ENCODE data around the gene OR4M1. TPM values are rescaled to one million over a fixed set of nuclear protein-coding genes. Genes with fewer than 3 reads are reported as not detected.
"Not testable (repeated sequence)": the region's sequence is repeated elsewhere in the genome, so short reads cannot be mapped to it uniquely, and the experiment has no call there.

OR4M1 gene
- total RNA-seq, 1 experiment from 2014 or later, result not detected

DNA sequence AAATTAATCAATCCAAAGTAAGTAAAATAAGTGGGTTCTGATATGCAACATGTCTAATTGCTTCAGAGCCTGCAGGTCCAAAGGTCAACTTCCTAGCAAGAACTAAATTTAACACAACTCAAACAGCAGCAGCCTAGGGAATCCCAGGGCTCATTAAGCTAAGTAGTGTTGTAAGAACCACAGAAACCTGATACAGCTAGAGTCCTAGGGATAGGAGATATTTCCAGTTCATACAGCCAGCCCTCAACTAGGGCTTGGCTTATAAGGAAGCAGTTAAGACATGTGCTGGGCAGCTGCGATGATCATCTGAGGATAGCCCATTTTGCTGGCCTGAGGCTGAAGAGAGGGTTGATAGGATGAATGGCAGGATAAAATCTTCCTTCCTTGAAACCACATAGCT, 30.0 kb upstream of the OR4M1 start, which contains the start of gene OR4Q3:
OR4Q3 (plus strand) TSS at position 316 of the 400 bp plus-strand sequence.
- Histone ChIP-seq H3K27me3 (replicated peaks; ENCODE audit: insufficient read depth, low read depth, low read length, poor library complexity) (no peaks in the 10 kb centered on the region), H3K4me1 (ENCODE audit: insufficient read depth, low read length, poor library complexity, severe bottlenecking) (no peaks in the 10 kb centered on the region), H3K27ac (ENCODE audit: low read depth, low read length, poor library complexity, severe bottlenecking) (no peak within 1 kb of the TSS), H3K4me3 (ENCODE audit: low read depth, low read length, poor library complexity, severe bottlenecking) (no peak within 1 kb of the TSS), H3K9me3 (ENCODE audit: low read depth, low read length, poor library complexity, severe bottlenecking) (peaks cover 10% of the 10 kb centered on the region), H3K36me3 (ENCODE audit: insufficient read depth, low read length, poor library complexity, severe bottlenecking) (no peaks in the 10 kb centered on the region)
- ChIA-PET CTCF (no interaction called here), POLR2A (ENCODE audit: low non-redundant PET) (no interaction called here)
- no TSS peak for BruUV-seq (replicated peaks)
- intact Hi-C loops (cut with micrococcal nuclease; ENCODE audit: unreplicated experiment), result no loop called here
- DNase-seq (ENCODE audit: low spot score), result no peak
- TF ChIP-seq, protein P1, sequence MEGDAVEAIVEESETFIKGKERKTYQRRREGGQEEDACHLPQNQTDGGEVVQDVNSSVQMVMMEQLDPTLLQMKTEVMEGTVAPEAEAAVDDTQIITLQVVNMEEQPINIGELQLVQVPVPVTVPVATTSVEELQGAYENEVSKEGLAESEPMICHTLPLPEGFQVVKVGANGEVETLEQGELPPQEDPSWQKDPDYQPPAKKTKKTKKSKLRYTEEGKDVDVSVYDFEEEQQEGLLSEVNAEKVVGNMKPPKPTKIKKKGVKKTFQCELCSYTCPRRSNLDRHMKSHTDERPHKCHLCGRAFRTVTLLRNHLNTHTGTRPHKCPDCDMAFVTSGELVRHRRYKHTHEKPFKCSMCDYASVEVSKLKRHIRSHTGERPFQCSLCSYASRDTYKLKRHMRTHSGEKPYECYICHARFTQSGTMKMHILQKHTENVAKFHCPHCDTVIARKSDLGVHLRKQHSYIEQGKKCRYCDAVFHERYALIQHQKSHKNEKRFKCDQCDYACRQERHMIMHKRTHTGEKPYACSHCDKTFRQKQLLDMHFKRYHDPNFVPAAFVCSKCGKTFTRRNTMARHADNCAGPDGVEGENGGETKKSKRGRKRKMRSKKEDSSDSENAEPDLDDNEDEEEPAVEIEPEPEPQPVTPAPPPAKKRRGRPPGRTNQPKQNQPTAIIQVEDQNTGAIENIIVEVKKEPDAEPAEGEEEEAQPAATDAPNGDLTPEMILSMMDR (conservative IDR thresholded peaks at IDR 0.05; ENCODE audit: low read depth, low read length), result no peak
- no peak for TF ChIP-seq EZH2 (IDR thresholded peaks at IDR 0.05; ENCODE audit: borderline replicate concordance, low read depth, low read length, poor library complexity, severe bottlenecking)

DNA sequence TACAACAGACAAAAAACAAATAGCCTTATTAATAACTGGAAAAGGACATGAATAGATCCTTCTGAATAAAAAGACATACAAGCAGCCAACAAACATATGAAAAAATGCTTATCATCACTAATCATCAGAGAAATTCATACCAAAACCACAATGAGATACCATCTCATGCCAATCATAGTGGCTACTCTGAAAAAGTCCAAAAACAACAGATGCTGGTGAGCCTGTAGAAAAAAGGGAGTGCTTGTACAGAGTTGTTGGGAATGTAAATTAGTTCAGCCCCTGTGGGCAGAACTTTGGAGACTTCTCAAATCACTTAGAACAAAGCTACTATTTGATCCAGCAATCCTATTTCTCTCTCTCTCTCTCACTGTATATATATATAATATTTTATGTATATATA, 21.0 kb upstream of the OR4M1 start:
- DNase-seq (ENCODE audit: low spot score); intact Hi-C loops (cut with micrococcal nuclease; ENCODE audit: unreplicated experiment); H3K27ac ChIP-seq (ENCODE audit: low read depth, low read length, poor library complexity, severe bottlenecking); POLR2A ChIA-PET (ENCODE audit: low non-redundant PET); BruUV-seq (replicated peaks); H3K4me1 ChIP-seq (ENCODE audit: insufficient read depth, low read length, poor library complexity, severe bottlenecking); H3K4me3 ChIP-seq (ENCODE audit: low read depth, low read length, poor library complexity, severe bottlenecking); H3K36me3 ChIP-seq (ENCODE audit: insufficient read depth, low read length, poor library complexity, severe bottlenecking); CTCF ChIA-PET; H3K27me3 ChIP-seq (replicated peaks; ENCODE audit: insufficient read depth, low read depth, low read length, poor library complexity): not testable (repeated sequence)
- peaks cover 15% of the 10 kb centered on the region for H3K9me3 ChIP-seq (ENCODE audit: low read depth, low read length, poor library complexity, severe bottlenecking)

DNA sequence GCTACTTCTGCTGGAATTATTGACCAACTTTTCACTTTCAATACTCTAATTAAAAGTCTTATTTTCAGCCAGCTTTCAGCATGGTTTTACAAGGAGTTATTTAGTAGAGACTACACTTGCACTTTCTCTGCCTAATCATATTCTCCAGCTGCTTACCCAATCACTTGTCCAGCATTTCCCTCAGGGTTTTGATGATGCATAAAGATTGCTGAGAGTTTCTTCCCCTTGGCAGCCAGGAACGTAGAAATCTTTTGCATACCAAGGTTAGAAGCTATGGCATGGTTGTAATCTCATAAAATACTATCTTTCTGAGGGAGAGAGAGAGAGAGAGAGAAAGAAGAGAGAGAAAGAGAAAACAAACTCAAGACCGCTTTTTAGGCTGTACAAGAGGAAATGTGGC, 19.1 kb upstream of the OR4M1 start:
- Histone ChIP-seq H3K36me3 (ENCODE audit: insufficient read depth, low read length, poor library complexity, severe bottlenecking) (no peaks in the 10 kb centered on the region), H3K27me3 (replicated peaks; ENCODE audit: insufficient read depth, low read depth, low read length, poor library complexity) (no peaks in the 10 kb centered on the region), H3K4me3 (ENCODE audit: low read depth, low read length, poor library complexity, severe bottlenecking) (no peak overlapping the region), H3K9me3 (ENCODE audit: low read depth, low read length, poor library complexity, severe bottlenecking) (peaks cover 15% of the 10 kb centered on the region), H3K4me1 (ENCODE audit: insufficient read depth, low read length, poor library complexity, severe bottlenecking) (no peaks in the 10 kb centered on the region), H3K27ac (ENCODE audit: low read depth, low read length, poor library complexity, severe bottlenecking) (no peak overlapping the region)
- no TSS peak for BruUV-seq (replicated peaks)
- TF ChIP-seq, protein P1 (conservative IDR thresholded peaks at IDR 0.05; ENCODE audit: low read depth, low read length), result no peak
- no peak for TF ChIP-seq EZH2 (IDR thresholded peaks at IDR 0.05; ENCODE audit: borderline replicate concordance, low read depth, low read length, poor library complexity, severe bottlenecking)
- DNase-seq (ENCODE audit: low spot score), result no peak
- intact Hi-C loops (cut with micrococcal nuclease; ENCODE audit: unreplicated experiment), result no loop called here
- ChIA-PET POLR2A (ENCODE audit: low non-redundant PET) (no interaction called here), CTCF (no interaction called here)

DNA sequence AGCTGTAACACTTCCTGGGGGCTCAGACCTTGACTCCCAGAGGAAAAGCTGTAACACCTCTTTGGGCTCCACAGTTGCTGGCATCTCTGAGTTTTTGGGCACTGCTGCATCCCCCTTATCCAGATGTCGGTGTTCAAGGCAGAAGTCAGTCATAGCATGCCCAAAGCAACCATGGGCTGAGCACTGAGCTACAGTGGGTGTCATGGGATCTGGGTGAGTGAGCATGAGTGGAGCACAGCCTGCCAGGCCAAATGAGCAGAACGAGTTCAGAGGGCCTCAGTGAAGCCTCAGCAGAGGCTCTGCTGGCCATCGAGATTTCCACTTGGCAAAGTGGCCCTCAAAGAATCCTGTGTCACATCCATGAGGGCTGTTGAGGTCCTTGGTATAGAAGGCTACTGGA, 1.8 kb upstream of the OR4M1 start:
- H3K4me1 ChIP-seq (ENCODE audit: insufficient read depth, low read length, poor library complexity, severe bottlenecking); H3K27ac ChIP-seq (ENCODE audit: low read depth, low read length, poor library complexity, severe bottlenecking); H3K27me3 ChIP-seq (replicated peaks; ENCODE audit: insufficient read depth, low read depth, low read length, poor library complexity); BruUV-seq (replicated peaks); CTCF ChIA-PET; POLR2A ChIA-PET (ENCODE audit: low non-redundant PET); intact Hi-C loops (cut with micrococcal nuclease; ENCODE audit: unreplicated experiment); H3K36me3 ChIP-seq (ENCODE audit: insufficient read depth, low read length, poor library complexity, severe bottlenecking); DNase-seq (ENCODE audit: low spot score); H3K4me3 ChIP-seq (ENCODE audit: low read depth, low read length, poor library complexity, severe bottlenecking): not testable (repeated sequence)
- H3K9me3 ChIP-seq (ENCODE audit: low read depth, low read length, poor library complexity, severe bottlenecking), result peaks cover 28% of the 10 kb centered on the region
